ENCODE data around the gene SSBP4.
"Not testable (repeated sequence)": the region's sequence is repeated elsewhere in the genome, so short reads cannot be mapped to it uniquely, and the experiment has no call there.

Gene SSBP4

GRCh38 chr19:18419195-18419698, at the start of gene SSBP4:
TSS of gene SSBP4 (plus strand) at chr19:18419398. CDS start at chr19:18419649, 251 bp downstream.
- DNase-seq, result no peak

- DNase-seq, result no peak
These were observed 45.7 kb upstream of the SSBP4 start for GRCh38 chr19:18373407-18373891.

- no peak for DNase-seq
These were observed 45.1 kb upstream of the SSBP4 start for GRCh38 chr19:18373892-18374629.

- no peak for DNase-seq
These were observed 42.2 kb upstream of the SSBP4 start for GRCh38 chr19:18377026-18377425.

GRCh38 chr19:18379803-18380747, 39.1 kb upstream of the SSBP4 start:
- DNase-seq, result no peak

- no peak for DNase-seq
These were observed 38.4 kb upstream of the SSBP4 start for GRCh38 chr19:18380843-18381242.

GRCh38 chr19:18383622-18384021, 35.6 kb upstream of the SSBP4 start:
- not testable (repeated sequence) for DNase-seq

GRCh38 chr19:18384775-18385174, 34.4 kb upstream of the SSBP4 start:
- DNase-seq, result no peak

GRCh38 chr19:18385359-18385674, 33.9 kb upstream of the SSBP4 start:
- no peak for DNase-seq

GRCh38 chr19:18385675-18386542, 33.3 kb upstream of the SSBP4 start, which contains the start of gene GDF15:
TSS of gene GDF15 (plus strand) at chr19:18386158. CDS start at chr19:18386190, 32 bp downstream.
- no peak for DNase-seq

GRCh38 chr19:18386543-18387271, 32.5 kb upstream of the SSBP4 start:
- DNase-seq, result no peak

GRCh38 chr19:18388100-18388959, 30.9 kb upstream of the SSBP4 start:
- peak; percentile 65 for DNase-seq

GRCh38 chr19:18388960-18389725, 30.1 kb upstream of the SSBP4 start:
- no peak for DNase-seq

- no peak for DNase-seq
These were observed 29.5 kb upstream of the SSBP4 start for GRCh38 chr19:18389726-18390064.

GRCh38 chr19:18390065-18390907, 28.9 kb upstream of the SSBP4 start:
- DNase-seq, result peak; percentile 72

GRCh38 chr19:18391509-18392075, 27.6 kb upstream of the SSBP4 start:
- DNase-seq, result no peak

GRCh38 chr19:18392417-18392816, 26.8 kb upstream of the SSBP4 start:
- DNase-seq, result no peak

GRCh38 chr19:18392926-18393325, 26.3 kb upstream of the SSBP4 start:
- no peak for DNase-seq

- no peak for DNase-seq
These were observed 25.4 kb upstream of the SSBP4 start for GRCh38 chr19:18393836-18394235.
